ENCODE data around the gene SLC9A8. TPM values are rescaled to one million over a fixed set of nuclear protein-coding genes. Genes with fewer than 3 reads are reported as not detected.

Gene SLC9A8
- total RNA-seq, 1 donor from 2014 or later, result 3.1 TPM

DNA sequence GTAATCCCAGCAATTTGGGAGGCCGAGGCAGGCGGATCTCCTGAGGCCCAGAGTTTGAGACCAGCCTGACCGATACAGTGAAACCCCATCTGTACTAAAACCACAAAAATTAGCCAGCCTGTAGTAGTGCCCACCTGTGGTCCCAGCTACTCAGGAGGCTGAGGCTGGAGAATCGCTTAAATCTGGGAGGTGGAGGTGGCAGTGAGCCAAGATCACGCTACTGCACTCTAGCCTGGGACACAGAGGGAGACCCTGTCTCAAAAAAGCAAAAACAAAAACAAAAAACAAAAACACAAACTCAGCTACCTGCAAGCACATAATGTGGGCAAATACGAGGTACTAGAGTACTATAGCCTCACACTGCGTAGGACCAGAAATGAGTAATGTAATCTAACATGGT, 106.4 kb downstream of the SLC9A8 start:
- Histone ChIP-seq H3K27me3 (ENCODE audit: control insufficient read depth in 3 of 3, insufficient read depth in 3 of 3, low read length in 3 of 3) (no peaks in the 10 kb centered on the region), H3K9me3 (ENCODE audit: control insufficient read depth in 3 of 3, low read length in 3 of 3) (no peaks in the 10 kb centered on the region), H3K9ac (ENCODE audit: low read depth in 1 of 3, low read length in 3 of 3) (no peak overlapping the region), H3K4me3 (ENCODE audit: low read length in 3 of 3) (no peak overlapping the region), H3K36me3 (ENCODE audit: control insufficient read depth in 3 of 3, insufficient read depth in 3 of 3, low read length in 3 of 3) (no peaks in the 10 kb centered on the region), H3K4me1 (ENCODE audit: control insufficient read depth in 3 of 3, insufficient read depth in 3 of 3, low read length in 3 of 3) (peaks cover 12 to 22% (median 17%) of the 10 kb centered on the region in 3 donors), H3K27ac (ENCODE audit: low read depth, low read length) (no peak overlapping the region)

DNA sequence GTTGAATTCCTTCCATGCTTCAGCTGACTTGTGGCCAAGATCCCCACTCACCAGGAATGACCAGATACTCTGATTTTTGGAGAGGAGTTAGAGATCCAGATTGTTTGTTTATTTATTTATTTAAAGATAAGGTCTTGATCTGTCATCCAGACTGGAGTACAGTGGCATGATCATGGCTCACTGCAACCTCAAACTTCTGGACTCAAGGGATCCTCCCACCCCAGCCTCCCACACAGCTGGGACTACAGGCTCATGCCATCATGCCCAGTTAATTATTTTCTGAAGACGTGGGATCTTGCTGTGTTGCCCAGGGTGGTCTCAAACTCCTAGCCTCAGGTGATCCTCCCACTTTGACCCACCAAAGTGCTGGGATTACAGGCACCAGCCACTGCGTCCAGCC, 106.8 kb downstream of the SLC9A8 start:
- Histone ChIP-seq H3K4me3 (ENCODE audit: low read length in 3 of 3) (no peak overlapping the region), H3K27me3 (ENCODE audit: control insufficient read depth in 3 of 3, insufficient read depth in 3 of 3, low read length in 3 of 3) (no peaks in the 10 kb centered on the region), H3K4me1 (ENCODE audit: control insufficient read depth in 3 of 3, insufficient read depth in 3 of 3, low read length in 3 of 3) (peaks cover 7 to 17% (median 13%) of the 10 kb centered on the region in 3 donors), H3K9me3 (ENCODE audit: control insufficient read depth in 3 of 3, low read length in 3 of 3) (no peaks in the 10 kb centered on the region), H3K27ac (ENCODE audit: low read depth, low read length) (no peak overlapping the region), H3K36me3 (ENCODE audit: control insufficient read depth in 3 of 3, insufficient read depth in 3 of 3, low read length in 3 of 3) (no peaks in the 10 kb centered on the region), H3K9ac (ENCODE audit: low read depth in 1 of 3, low read length in 3 of 3) (no peak overlapping the region)

DNA sequence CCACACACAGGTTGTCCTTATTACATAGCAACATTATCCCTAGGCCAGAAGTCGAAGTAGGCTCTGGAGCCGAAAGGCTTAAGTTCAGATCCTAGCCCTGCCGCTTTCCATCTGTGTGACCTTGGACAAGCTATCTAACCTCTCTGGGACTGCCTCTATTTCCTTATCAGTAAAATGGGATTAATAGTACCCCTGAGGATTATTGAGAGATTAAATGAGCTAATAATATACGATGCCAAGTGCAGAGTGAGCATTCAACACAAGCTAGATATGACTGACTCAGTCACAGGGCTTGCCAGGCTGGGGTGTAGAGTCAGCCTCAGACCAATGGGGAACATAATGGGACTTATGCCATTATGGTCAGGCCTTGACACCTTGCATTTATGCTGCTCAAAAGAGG, 111.6 kb downstream of the SLC9A8 start:
- H3K36me3 ChIP-seq (ENCODE audit: control insufficient read depth in 3 of 3, insufficient read depth in 3 of 3, low read length in 3 of 3), result no peaks in the 10 kb centered on the region
- H3K27me3 ChIP-seq (ENCODE audit: control insufficient read depth in 3 of 3, insufficient read depth in 3 of 3, low read length in 3 of 3), result no peaks in the 10 kb centered on the region
- peaks cover 0 to 4% (median 0%) of the 10 kb centered on the region in 3 donors for H3K4me1 ChIP-seq (ENCODE audit: control insufficient read depth in 3 of 3, insufficient read depth in 3 of 3, low read length in 3 of 3)
- no peak overlapping the region for H3K4me3 ChIP-seq (ENCODE audit: low read length in 3 of 3)
- no peak overlapping the region for H3K27ac ChIP-seq (ENCODE audit: low read depth, low read length)
- no peaks in the 10 kb centered on the region for H3K9me3 ChIP-seq (ENCODE audit: control insufficient read depth in 3 of 3, low read length in 3 of 3)
- H3K9ac ChIP-seq (ENCODE audit: low read depth in 1 of 3, low read length in 3 of 3), result no peak overlapping the region

DNA sequence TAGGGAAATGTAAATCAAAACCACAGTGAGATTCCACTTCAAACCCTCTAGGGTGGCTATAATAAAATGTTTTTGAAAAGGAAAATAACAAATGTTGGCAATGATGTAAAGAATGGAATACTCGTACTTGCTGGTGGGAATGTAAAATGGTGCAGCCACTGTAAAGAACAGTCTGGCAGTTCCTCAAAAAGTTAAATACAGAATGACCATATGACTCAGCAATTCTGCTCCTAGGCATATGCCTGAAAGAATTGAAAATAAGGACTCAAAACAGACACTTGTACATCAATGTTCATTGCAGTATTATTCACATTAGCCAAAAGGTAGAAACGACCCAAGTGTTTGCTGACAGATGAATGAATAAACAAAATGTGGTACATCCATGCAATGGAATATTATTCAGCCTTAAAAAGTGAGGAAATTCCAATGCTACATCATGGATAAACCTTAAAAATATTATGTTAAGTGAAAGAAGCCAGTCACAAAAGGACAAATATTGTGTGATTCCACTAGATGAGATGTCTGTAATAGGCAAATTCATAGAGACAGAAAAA, 113.3 kb downstream of the SLC9A8 start:
- no peak overlapping the region for H3K4me3 ChIP-seq (ENCODE audit: low read length in 3 of 3)
- H3K9me3 ChIP-seq (ENCODE audit: control insufficient read depth in 3 of 3, low read length in 3 of 3), result no peaks in the 10 kb centered on the region
- H3K4me1 ChIP-seq (ENCODE audit: control insufficient read depth in 3 of 3, insufficient read depth in 3 of 3, low read length in 3 of 3), result peaks cover 0 to 4% (median 0%) of the 10 kb centered on the region in 3 donors
- no peak overlapping the region for H3K9ac ChIP-seq (ENCODE audit: low read depth in 1 of 3, low read length in 3 of 3)
- H3K27ac ChIP-seq (ENCODE audit: low read depth, low read length), result no peak overlapping the region
- H3K27me3 ChIP-seq (ENCODE audit: control insufficient read depth in 3 of 3, insufficient read depth in 3 of 3, low read length in 3 of 3), result no peaks in the 10 kb centered on the region
- no peaks in the 10 kb centered on the region for H3K36me3 ChIP-seq (ENCODE audit: control insufficient read depth in 3 of 3, insufficient read depth in 3 of 3, low read length in 3 of 3)

DNA sequence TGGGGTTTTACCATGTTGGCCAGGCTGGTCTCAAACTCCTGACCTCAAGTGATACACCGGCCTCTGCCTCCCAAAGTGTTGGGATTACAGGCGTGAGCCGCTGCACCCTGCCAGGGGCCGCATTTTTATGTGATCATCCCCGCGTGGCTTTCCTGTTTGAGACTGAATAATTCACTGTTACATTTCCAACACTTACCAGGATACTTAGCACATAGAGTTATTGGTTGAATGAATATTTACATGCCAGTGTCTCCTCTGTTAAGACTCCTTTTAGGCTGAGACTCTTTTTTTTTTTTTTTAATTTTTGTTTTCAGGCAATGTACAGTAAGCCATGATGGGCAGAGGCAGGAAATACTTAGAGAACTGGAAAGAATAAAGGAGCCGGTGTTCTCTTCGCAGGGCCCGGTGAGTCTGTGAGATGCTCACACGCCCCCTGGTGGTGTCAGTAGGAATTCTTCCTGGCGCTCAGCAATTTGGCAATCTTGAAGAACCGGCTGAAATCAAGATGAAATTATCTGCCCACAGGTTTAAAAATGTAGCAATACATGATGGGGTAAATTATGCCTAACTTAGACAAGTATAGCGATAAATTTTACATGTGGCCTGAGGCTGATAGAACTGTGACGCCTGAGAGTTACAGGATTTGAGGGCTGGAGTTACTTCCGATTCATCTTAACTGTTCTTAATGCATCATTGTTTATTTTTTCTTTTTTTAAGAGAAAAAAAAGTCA, 115.9 kb downstream of the SLC9A8 start:
- H3K9me3 ChIP-seq (ENCODE audit: control insufficient read depth in 3 of 3, low read length in 3 of 3), result no peaks in the 10 kb centered on the region
- H3K27ac ChIP-seq (ENCODE audit: low read depth, low read length), result no peak overlapping the region
- no peaks in the 10 kb centered on the region for H3K36me3 ChIP-seq (ENCODE audit: control insufficient read depth in 3 of 3, insufficient read depth in 3 of 3, low read length in 3 of 3)
- peaks cover 0 to 4% (median 0%) of the 10 kb centered on the region in 3 donors for H3K4me1 ChIP-seq (ENCODE audit: control insufficient read depth in 3 of 3, insufficient read depth in 3 of 3, low read length in 3 of 3)
- H3K9ac ChIP-seq (ENCODE audit: low read depth in 1 of 3, low read length in 3 of 3), result peak overlapping the region in 2 of 3 donors; percentile 25 to 34
- H3K27me3 ChIP-seq (ENCODE audit: control insufficient read depth in 3 of 3, insufficient read depth in 3 of 3, low read length in 3 of 3), result no peaks in the 10 kb centered on the region
- H3K4me3 ChIP-seq (ENCODE audit: low read length in 3 of 3), result no peak overlapping the region

GRCh38 chr20:49929142-49929494, 116.5 kb downstream of the SLC9A8 start:
- Histone ChIP-seq H3K27me3 (ENCODE audit: control insufficient read depth in 3 of 3, insufficient read depth in 3 of 3, low read length in 3 of 3) (no peaks in the 10 kb centered on the region), H3K36me3 (ENCODE audit: control insufficient read depth in 3 of 3, insufficient read depth in 3 of 3, low read length in 3 of 3) (no peaks in the 10 kb centered on the region), H3K9me3 (ENCODE audit: control insufficient read depth in 3 of 3, low read length in 3 of 3) (no peaks in the 10 kb centered on the region), H3K4me3 (ENCODE audit: low read length in 3 of 3) (no peak overlapping the region), H3K9ac (ENCODE audit: low read depth in 1 of 3, low read length in 3 of 3) (no peak overlapping the region), H3K27ac (ENCODE audit: low read depth, low read length) (no peak overlapping the region), H3K4me1 (ENCODE audit: control insufficient read depth in 3 of 3, insufficient read depth in 3 of 3, low read length in 3 of 3) (peaks cover 0 to 4% (median 0%) of the 10 kb centered on the region in 3 donors)

GRCh38 chr20:49935746-49936152, 123.1 kb downstream of the SLC9A8 start:
- Histone ChIP-seq H3K9ac (ENCODE audit: low read depth in 1 of 3, low read length in 3 of 3) (peak overlapping the region; percentile 70 to 100 (median 73)), H3K4me1 (ENCODE audit: control insufficient read depth in 3 of 3, insufficient read depth in 3 of 3, low read length in 3 of 3) (peaks cover 35 to 40% (median 37%) of the 10 kb centered on the region in 3 donors), H3K36me3 (ENCODE audit: control insufficient read depth in 3 of 3, insufficient read depth in 3 of 3, low read length in 3 of 3) (peaks cover 0 to 4% (median 2%) of the 10 kb centered on the region in 3 donors), H3K9me3 (ENCODE audit: control insufficient read depth in 3 of 3, low read length in 3 of 3) (no peaks in the 10 kb centered on the region), H3K4me3 (ENCODE audit: low read length in 3 of 3) (peak overlapping the region; percentile 76 to 81 (median 79)), H3K27ac (ENCODE audit: low read depth, low read length) (peak overlapping the region; percentile 98), H3K27me3 (ENCODE audit: control insufficient read depth in 3 of 3, insufficient read depth in 3 of 3, low read length in 3 of 3) (no peaks in the 10 kb centered on the region)

DNA sequence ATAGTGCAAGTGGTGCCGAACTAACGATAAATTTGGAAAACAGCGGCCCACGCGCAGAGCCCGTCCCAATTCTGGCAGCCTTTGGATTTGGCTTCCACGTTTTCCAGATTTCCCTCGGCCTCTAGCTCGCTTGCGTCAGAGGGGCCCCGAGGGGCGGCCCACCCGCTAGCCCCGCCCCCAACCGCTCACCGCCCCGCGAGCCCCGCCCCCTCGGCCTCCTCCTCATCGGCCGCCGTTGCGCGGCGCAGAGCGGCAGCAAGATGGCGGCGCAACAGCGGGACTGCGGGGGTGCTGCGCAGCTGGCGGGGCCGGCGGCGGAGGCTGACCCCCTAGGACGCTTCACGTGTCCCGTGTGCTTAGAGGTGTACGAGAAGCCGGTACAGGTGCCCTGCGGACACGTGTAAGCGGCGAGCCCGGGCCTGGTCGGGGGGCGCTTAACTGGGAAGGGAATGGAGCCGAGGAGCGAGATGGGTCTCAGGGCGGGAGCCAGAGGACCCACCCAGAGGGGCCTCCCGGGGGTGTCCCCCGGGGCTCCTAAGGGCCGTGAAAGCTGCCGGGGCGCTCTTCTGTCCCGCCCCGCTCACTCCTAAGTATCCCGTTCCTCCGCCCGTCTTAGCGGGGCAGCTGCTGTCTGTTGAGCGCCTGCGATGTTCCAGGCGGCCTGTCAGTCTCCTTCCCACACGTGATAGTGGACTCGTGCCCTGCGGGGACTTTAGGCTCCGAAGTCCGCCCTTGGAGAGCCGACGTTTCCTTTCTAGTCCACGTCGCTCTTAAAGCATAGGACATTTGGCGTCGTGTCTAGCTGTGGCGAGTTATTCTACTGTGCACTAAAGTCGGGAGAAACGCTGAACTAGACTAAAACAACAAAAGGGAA, 123.8 kb downstream of the SLC9A8 start, which contains the start of gene RNF114:
RNF114 (plus strand) TSS at position 245 of the 874 bp plus-strand sequence; CDS start at position 261, 16 bp downstream.
- no peaks in the 10 kb centered on the region for H3K9me3 ChIP-seq (ENCODE audit: control insufficient read depth in 3 of 3, low read length in 3 of 3)
- peak within 1 kb of the TSS; percentile 98 for H3K27ac ChIP-seq (ENCODE audit: low read depth, low read length)
- peak within 1 kb of the TSS; percentile 93 to 100 (median 99) for H3K9ac ChIP-seq (ENCODE audit: low read depth in 1 of 3, low read length in 3 of 3)
- no peaks in the 10 kb centered on the region for H3K27me3 ChIP-seq (ENCODE audit: control insufficient read depth in 3 of 3, insufficient read depth in 3 of 3, low read length in 3 of 3)
- H3K4me3 ChIP-seq (ENCODE audit: low read length in 3 of 3), result peak within 1 kb of the TSS; percentile 76 to 90 (median 81)
- peaks cover 3 to 10% (median 7%) of the 10 kb centered on the region in 3 donors for H3K36me3 ChIP-seq (ENCODE audit: control insufficient read depth in 3 of 3, insufficient read depth in 3 of 3, low read length in 3 of 3)
- H3K4me1 ChIP-seq (ENCODE audit: control insufficient read depth in 3 of 3, insufficient read depth in 3 of 3, low read length in 3 of 3), result peaks cover 41 to 44% (median 43%) of the 10 kb centered on the region in 3 donors

DNA sequence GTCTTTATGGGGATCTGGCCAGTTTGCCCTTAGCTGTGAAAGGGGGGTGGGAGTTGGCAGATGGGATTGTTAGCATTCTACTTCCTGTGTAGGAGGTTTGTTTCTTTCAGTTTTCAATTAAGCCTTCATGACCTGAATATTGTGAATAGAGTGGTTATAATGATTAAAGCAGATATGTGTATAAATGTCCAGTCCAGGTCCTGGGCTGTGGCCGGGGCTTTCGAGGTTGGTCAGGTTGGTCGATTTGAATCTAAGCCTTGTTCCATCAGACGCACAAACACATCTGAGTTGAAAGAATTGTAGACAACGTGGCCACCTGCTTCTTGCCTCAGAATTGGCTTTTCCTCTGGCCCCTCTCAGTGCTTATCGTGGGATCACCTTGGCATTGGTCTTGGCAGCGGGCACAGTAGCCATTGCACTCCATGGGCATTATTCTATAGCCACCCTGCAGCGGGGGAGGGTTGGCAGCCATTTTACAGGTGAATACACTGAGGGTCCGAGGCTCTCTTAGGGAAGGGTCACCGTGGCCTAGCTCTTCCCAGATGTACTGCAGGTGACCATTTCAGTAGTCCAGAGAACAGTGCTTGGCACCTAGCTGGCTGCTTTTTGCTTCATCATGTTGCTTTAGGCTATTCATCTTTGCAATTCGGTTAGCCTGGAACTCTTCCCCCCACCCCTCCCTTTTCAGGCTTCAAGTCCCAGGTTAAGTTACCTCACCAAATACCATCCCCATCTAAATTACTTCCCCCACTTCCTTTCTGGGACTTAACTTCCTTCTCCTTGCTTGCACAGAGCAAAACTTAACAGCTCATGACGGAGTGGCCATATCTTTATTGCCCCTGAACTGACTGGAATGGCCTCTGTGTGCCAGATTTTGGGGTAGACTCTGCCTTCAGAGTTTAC, 124.7 kb downstream of the SLC9A8 start:
- H3K27ac ChIP-seq (ENCODE audit: low read depth, low read length), result peak overlapping the region; percentile 98
- peak overlapping the region; percentile 93 to 100 (median 99) for H3K9ac ChIP-seq (ENCODE audit: low read depth in 1 of 3, low read length in 3 of 3)
- peak overlapping the region; percentile 76 to 90 (median 81) for H3K4me3 ChIP-seq (ENCODE audit: low read length in 3 of 3)
- peaks cover 11 to 16% (median 13%) of the 10 kb centered on the region in 3 donors for H3K36me3 ChIP-seq (ENCODE audit: control insufficient read depth in 3 of 3, insufficient read depth in 3 of 3, low read length in 3 of 3)
- H3K4me1 ChIP-seq (ENCODE audit: control insufficient read depth in 3 of 3, insufficient read depth in 3 of 3, low read length in 3 of 3), result peaks cover 44 to 48% (median 47%) of the 10 kb centered on the region in 3 donors
- no peaks in the 10 kb centered on the region for H3K27me3 ChIP-seq (ENCODE audit: control insufficient read depth in 3 of 3, insufficient read depth in 3 of 3, low read length in 3 of 3)
- H3K9me3 ChIP-seq (ENCODE audit: control insufficient read depth in 3 of 3, low read length in 3 of 3), result no peaks in the 10 kb centered on the region
